ENCODE data around the gene PCSK5. TPM values are rescaled to one million over a fixed set of nuclear protein-coding genes. Genes with fewer than 3 reads are reported as not detected.

PCSK5 gene
- total and polyA plus RNA-seq, 8 donors, result 0.99 to 10.3 (median 4.4) TPM

GRCh38 chr9:76377791-76378190 is 487.3 kb downstream of the PCSK5 start:
- no peaks in the 10 kb centered on the region for H3K36me3 ChIP-seq
- no peak for DNase-seq
- no peak for TF ChIP-seq CTCF (IDR thresholded peaks at IDR 0.05)
- H3K27me3 ChIP-seq, result no peaks in the 10 kb centered on the region
- intact Hi-C loops (cut with DNase I), result no loop called here
- FAIRE-seq, result no peak
- H3K4me3 ChIP-seq, result no peak overlapping the region
- no peak for ATAC-seq
- no peak overlapping the region for H3K27ac ChIP-seq
- H3K4me1 ChIP-seq, result peaks cover 24 to 33% (median 33%) of the 10 kb centered on the region in 3 donors
- H3K9me3 ChIP-seq, result no peaks in the 10 kb centered on the region

- H3K4me1 ChIP-seq, result peaks cover 19 to 29% (median 26%) of the 10 kb centered on the region in 3 donors
- FAIRE-seq (no peak), ATAC-seq (no peak), DNase-seq (no peak)
- H3K9me3 ChIP-seq, result no peaks in the 10 kb centered on the region
- no peak overlapping the region for H3K27ac ChIP-seq
- 86 to 90% methylated on average over 6 of the region's 6 CpGs for WGBS, 2 donors
- intact Hi-C loops (cut with DNase I), result no loop called here
- H3K4me3 ChIP-seq, result no peak overlapping the region
- H3K36me3 ChIP-seq, result no peaks in the 10 kb centered on the region
- no peak for TF ChIP-seq CTCF (IDR thresholded peaks at IDR 0.05)
- no peaks in the 10 kb centered on the region for H3K27me3 ChIP-seq
Observed at GRCh38 chr9:76378367-76379073, 488.0 kb downstream of the PCSK5 start.

- H3K36me3 ChIP-seq, result no peaks in the 10 kb centered on the region
- peak in 4 of 6 donors; percentile 43 to 67 (median 52) for DNase-seq
- TF ChIP-seq CTCF (IDR thresholded peaks at IDR 0.05), result no peak
- peaks cover 9 to 19% (median 16%) of the 10 kb centered on the region in 3 donors for H3K4me1 ChIP-seq
- intact Hi-C loops (cut with DNase I), result no loop called here
- peak; percentile 66 to 83 (median 70) for ATAC-seq
- WGBS, 2 donors, result 46 to 47% methylated on average over 2 of the region's 2 CpGs
- no peak overlapping the region for H3K4me3 ChIP-seq
- H3K27ac ChIP-seq, result peak overlapping the region in 1 of 4 donors; percentile 6
- no peak for FAIRE-seq
- no peaks in the 10 kb centered on the region for H3K27me3 ChIP-seq
- no peaks in the 10 kb centered on the region for H3K9me3 ChIP-seq
Observed at GRCh38 chr9:76379494-76379893, 489.0 kb downstream of the PCSK5 start.

GRCh38 chr9:76390656-76391055 is 500.2 kb downstream of the PCSK5 start:
- Histone ChIP-seq H3K4me3 (no peak overlapping the region), H3K4me1 (peaks cover 0 to 12% (median 6%) of the 10 kb centered on the region in 3 donors), H3K36me3 (peaks cover 0 to 19% (median 0%) of the 10 kb centered on the region in 3 donors), H3K27me3 (no peaks in the 10 kb centered on the region), H3K9me3 (no peaks in the 10 kb centered on the region), H3K27ac (no peak overlapping the region)
- DNase-seq (no peak), ATAC-seq (no peak), FAIRE-seq (no peak)
- intact Hi-C loops (cut with DNase I), result no loop called here
- no peak for TF ChIP-seq CTCF (IDR thresholded peaks at IDR 0.05)
- 20 to 26% methylated on average over 1 of the region's 1 CpG for WGBS, 2 donors

Measured in pancreas (tissue), 10 donors.